Mesenchymal stem cell (in vitro differentiated cells and primary cell): Measurements from ENCODE around the gene SUSD2.

Experiments
- DNase-seq: peaks from one replicate; pipeline ENCODE4 v3.0.0-alpha.2; 2013
- H2AFZ ChIP-seq: one replicate; pipeline ENCODE4 v1.6.1; 2013; ENCODE audit warnings: low read depth, mild to moderate bottlenecking, control low read depth, inconsistent platforms, low read length, moderate library complexity
- H2AK5ac ChIP-seq: 2 replicates; pipeline ENCODE4 v1.6.1; 2013; ENCODE audit warnings: low read length, moderate library complexity, mild to moderate bottlenecking, inconsistent platforms; ENCODE audit not compliant: severe bottlenecking
- H2BK120ac ChIP-seq: one replicate; pipeline ENCODE4 v1.6.1; 2013; ENCODE audit warnings: low read depth, mild to moderate bottlenecking, inconsistent platforms, low read length, moderate library complexity
- H2BK12ac ChIP-seq, 2 experiments: one replicate each; pipeline ENCODE4 v1.6.1; 2013; ENCODE audit warnings: inconsistent platforms in 2 of 2, low read length in 2 of 2, mild to moderate bottlenecking in 2 of 2, moderate library complexity in 2 of 2, control low read depth in 1 of 2
- H2BK15ac ChIP-seq: one replicate; pipeline ENCODE4 v1.6.1; 2013; ENCODE audit warnings: mild to moderate bottlenecking, low read depth, inconsistent platforms; ENCODE audit not compliant: poor library complexity, severe bottlenecking
- H2BK5ac ChIP-seq: 2 replicates; pipeline ENCODE4 v1.6.1; 2013; ENCODE audit warnings: low read depth, mild to moderate bottlenecking, low read length, control low read depth, inconsistent platforms; ENCODE audit not compliant: poor library complexity, severe bottlenecking
- H3K14ac ChIP-seq, 2 experiments: one replicate each; pipeline ENCODE4 v1.6.1; 2013; ENCODE audit warnings: inconsistent platforms in 2 of 2, low read length in 2 of 2, control low read depth in 1 of 2, mild to moderate bottlenecking in 1 of 2, moderate library complexity in 1 of 2
- H3K18ac ChIP-seq, 2 experiments: one replicate each; pipeline ENCODE4 v1.6.1; 2013; ENCODE audit warnings: inconsistent platforms in 2 of 2, low read length in 2 of 2, control low read depth in 1 of 2, low read depth in 1 of 2, mild to moderate bottlenecking in 1 of 2
- H3K23ac ChIP-seq, 2 experiments: one replicate each; pipeline ENCODE4 v1.6.1; 2013; ENCODE audit warnings: inconsistent platforms in 2 of 2, low read length in 2 of 2, mild to moderate bottlenecking in 2 of 2, moderate library complexity in 2 of 2, control low read depth in 1 of 2
- H3K27ac ChIP-seq: 2 replicates; pipeline ENCODE4 v1.5.1; 2013; ENCODE audit warnings: mild to moderate bottlenecking, moderate library complexity, low read length, control low read depth, inconsistent platforms; ENCODE audit not compliant: poor library complexity, severe bottlenecking
- H3K27me3 ChIP-seq, 2 experiments: 2 replicates each; pipeline versions ENCODE4 v1.6.1 to v1.7.0; 2013; ENCODE audit warnings: low read length in 2 of 2, mild to moderate bottlenecking in 2 of 2, moderate library complexity in 2 of 2, control low read depth in 1 of 2, inconsistent platforms in 1 of 2; ENCODE audit not compliant: control insufficient read depth in 1 of 2, insufficient read depth in 1 of 2
- H3K36me3 ChIP-seq, 2 experiments: 2 replicates each; pipeline versions ENCODE4 v1.6.1 to v1.7.0; 2013; ENCODE audit warnings: low read length in 2 of 2, control low read depth in 1 of 2, inconsistent platforms in 1 of 2, low read depth in 1 of 2, mild to moderate bottlenecking in 1 of 2; ENCODE audit not compliant: insufficient read depth in 2 of 2, control insufficient read depth in 1 of 2
- H3K4ac ChIP-seq, 2 experiments: one replicate each; pipeline ENCODE4 v1.6.1; 2013; ENCODE audit warnings: inconsistent platforms in 2 of 2, low read length in 2 of 2, mild to moderate bottlenecking in 2 of 2, moderate library complexity in 2 of 2, control low read depth in 1 of 2, low read depth in 1 of 2
- H3K4me1 ChIP-seq: 2 replicates; pipeline ENCODE4 v1.6.1; 2013; ENCODE audit warnings: low read depth, low read length, control low read depth; ENCODE audit not compliant: control insufficient read depth, insufficient read depth
- H3K4me2 ChIP-seq: 2 replicates; pipeline ENCODE4 v1.6.1; 2013; ENCODE audit warnings: low read length, mild to moderate bottlenecking, inconsistent platforms; ENCODE audit not compliant: poor library complexity, severe bottlenecking
- H3K4me3 ChIP-seq, 2 experiments: 2 replicates each; pipeline versions ENCODE4 v1.5.1 to v1.7.0; 2013; ENCODE audit warnings: low read length in 2 of 2, mild to moderate bottlenecking in 2 of 2, control low read depth in 1 of 2, low read depth in 1 of 2; ENCODE audit not compliant: insufficient read depth in 1 of 2
- H3K79me1 ChIP-seq: replicated peaks from 2 replicates; pipeline ENCODE4 v1.6.1; 2013; ENCODE audit warnings: mild to moderate bottlenecking, control low read depth, low read length, inconsistent platforms; ENCODE audit not compliant: poor library complexity, severe bottlenecking
- H3K9ac ChIP-seq: 2 replicates; pipeline ENCODE4 v1.7.0; 2013; ENCODE audit warnings: mild to moderate bottlenecking, low read length, moderate library complexity
- H3K9me3 ChIP-seq: 2 replicates; pipeline ENCODE4 v1.7.0; 2013; ENCODE audit warnings: mild to moderate bottlenecking, low read length; ENCODE audit not compliant: control insufficient read depth
- H4K8ac ChIP-seq: one replicate; pipeline ENCODE4 v1.6.1; 2013; ENCODE audit warnings: inconsistent platforms, mild to moderate bottlenecking, low read length, moderate library complexity
- H4K91ac ChIP-seq: one replicate; pipeline ENCODE4 v1.6.1; 2013; ENCODE audit warnings: mild to moderate bottlenecking, low read length, inconsistent platforms
- WGBS: methylation state at CpG from one replicate; pipeline ENCODE4 v1.1.7; 2013; ENCODE audit warnings: mixed read lengths; 5-methylcytosine and 5-hydroxymethylcytosine counted together

SUSD2 gene

GRCh38 chr22:24190159-24190540 is 8.9 kb downstream of the SUSD2 start:
- H3K4me1 ChIP-seq = peaks cover 9% of the 10 kb centered on the region

DNA sequence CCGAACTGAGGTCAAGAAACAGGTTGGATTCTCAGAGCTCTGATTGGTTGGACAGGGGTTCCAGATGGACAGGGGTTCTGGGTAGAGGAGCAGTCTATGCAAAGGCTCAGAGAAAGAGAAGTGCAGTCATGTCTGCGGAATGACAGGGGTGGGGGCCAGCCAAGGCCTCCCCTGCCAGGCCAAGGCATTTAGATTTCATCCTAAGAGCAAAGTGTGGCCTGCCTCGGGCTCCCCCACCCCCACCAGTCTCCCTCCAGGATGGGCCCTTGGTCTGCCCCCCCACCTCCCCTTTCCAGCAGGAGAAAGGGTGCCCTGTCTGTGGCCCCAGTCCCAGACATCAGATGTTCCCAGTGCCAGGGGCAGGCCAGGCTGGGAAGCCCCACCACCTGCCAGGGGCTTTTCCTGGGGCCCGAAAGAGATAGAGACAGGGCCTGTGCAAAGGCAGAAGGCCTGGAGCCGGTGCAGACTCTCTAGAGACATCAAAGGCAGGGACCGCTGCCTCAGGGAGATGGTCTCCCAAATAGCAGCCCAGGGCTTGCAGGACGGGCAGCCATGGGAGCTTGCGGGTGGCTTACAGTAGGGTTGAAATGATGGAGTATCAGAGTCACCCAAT is 9.4 kb downstream of the SUSD2 start:
- peak overlapping the region; percentile 54 for H4K8ac ChIP-seq
- no peak overlapping the region for H3K4me2 ChIP-seq
- H3K27ac ChIP-seq = no peak overlapping the region
- DNase-seq = no peak
- H3K9ac ChIP-seq = peak overlapping the region; percentile 32
- H3K79me1 ChIP-seq = no peaks in the 10 kb centered on the region
- H3K27me3 ChIP-seq = no peaks in the 10 kb centered on the region
- peaks cover 9% of the 10 kb centered on the region for H3K4me1 ChIP-seq
- peak overlapping the region; percentile 82 for H2BK120ac ChIP-seq
- no peak overlapping the region for H2BK5ac ChIP-seq
- peak overlapping the region; percentile 73 for H4K91ac ChIP-seq
- 93% methylated on average over 8 of the region's 8 CpGs for WGBS
- H3K36me3 ChIP-seq = peaks cover 0 to 4% of the 10 kb centered on the region in 2 experiments
- peak overlapping the region; percentile 65 to 88 for H2BK12ac ChIP-seq
- no peak overlapping the region for H3K23ac ChIP-seq
- H3K14ac ChIP-seq = no peak overlapping the region
- H2AK5ac ChIP-seq = no peak overlapping the region
- H3K18ac ChIP-seq = peak overlapping the region; percentile 71 to 80
- peak overlapping the region; percentile 37 to 88 for H3K4ac ChIP-seq
- H3K9me3 ChIP-seq = no peaks in the 10 kb centered on the region
- H2AFZ ChIP-seq = no peak overlapping the region
- peak overlapping the region; percentile 99 for H2BK15ac ChIP-seq
- H3K4me3 ChIP-seq = no peak overlapping the region

More at GRCh38 chr22:24190159-24190540, 8.9 kb downstream of the SUSD2 start:
- no peak overlapping the region for H3K4me2 ChIP-seq
- peak overlapping the region; percentile 32 for H3K9ac ChIP-seq
- peak overlapping the region; percentile 54 for H4K8ac ChIP-seq
- 86% methylated on average over 14 of the region's 14 CpGs for WGBS
- H2BK5ac ChIP-seq = no peak overlapping the region
- H2BK15ac ChIP-seq = peak overlapping the region; percentile 99
- H3K4ac ChIP-seq = peak overlapping the region; percentile 88 to 96
- DNase-seq = no peak
- peak overlapping the region; percentile 80 to 94 for H3K18ac ChIP-seq
- no peak overlapping the region for H3K23ac ChIP-seq
- peak overlapping the region; percentile 62 for H4K91ac ChIP-seq
- peaks cover 0 to 4% of the 10 kb centered on the region in 2 experiments for H3K36me3 ChIP-seq
- no peaks in the 10 kb centered on the region for H3K9me3 ChIP-seq
- peak overlapping the region; percentile 51 for H2AFZ ChIP-seq
- H3K79me1 ChIP-seq = no peaks in the 10 kb centered on the region
- H2AK5ac ChIP-seq = no peak overlapping the region
- no peak overlapping the region for H3K27ac ChIP-seq
- H3K27me3 ChIP-seq = no peaks in the 10 kb centered on the region
- H3K14ac ChIP-seq = peak overlapping the region in 1 of 2 experiments; percentile 86
- H2BK12ac ChIP-seq = peak overlapping the region; percentile 51 to 88
- H3K4me3 ChIP-seq = no peak overlapping the region
- peak overlapping the region; percentile 82 for H2BK120ac ChIP-seq

DNA sequence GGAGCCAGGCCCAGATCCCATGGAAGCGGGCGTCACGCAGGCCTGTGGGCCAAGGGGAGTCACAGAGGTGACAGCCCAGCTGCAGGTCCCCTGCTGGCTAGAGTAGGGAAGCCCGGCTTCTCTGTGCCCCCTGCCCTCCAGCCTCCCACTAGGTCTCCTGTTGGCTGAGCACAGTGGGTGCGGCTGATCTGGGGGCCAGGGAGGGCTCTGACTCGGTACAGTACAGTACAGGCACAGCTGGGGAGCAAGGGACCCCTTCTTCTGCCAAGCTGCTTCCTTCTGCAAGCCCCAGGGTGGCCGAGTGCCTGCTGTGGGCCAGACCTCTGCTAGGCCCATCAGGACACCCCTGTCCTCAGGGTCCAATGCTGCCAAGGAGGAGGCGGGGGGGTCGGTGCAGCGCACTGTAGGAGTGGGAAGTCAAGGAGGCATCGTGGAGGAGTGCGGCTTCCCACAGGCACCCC is 10.1 kb downstream of the SUSD2 start:
- Histone ChIP-seq H3K27ac (no peak overlapping the region), H3K9ac (peak overlapping the region; percentile 32)

GRCh38 chr22:24191893-24192292 is 10.6 kb downstream of the SUSD2 start:
- H3K9ac ChIP-seq = peak overlapping the region; percentile 32
- no peak overlapping the region for H4K8ac ChIP-seq
- no peak for DNase-seq
- 99% methylated on average over 5 of the region's 5 CpGs for WGBS
- no peak overlapping the region for H3K27ac ChIP-seq
- H2BK12ac ChIP-seq = peak overlapping the region; percentile 55 to 93
- no peaks in the 10 kb centered on the region for H3K36me3 ChIP-seq
- no peaks in the 10 kb centered on the region for H3K79me1 ChIP-seq
- H3K23ac ChIP-seq = no peak overlapping the region
- H3K9me3 ChIP-seq = no peaks in the 10 kb centered on the region
- H3K18ac ChIP-seq = peak overlapping the region in 1 of 2 experiments; percentile 71
- peaks cover 9% of the 10 kb centered on the region for H3K4me1 ChIP-seq
- no peak overlapping the region for H3K4ac ChIP-seq
- no peak overlapping the region for H2BK120ac ChIP-seq
- H2AK5ac ChIP-seq = no peak overlapping the region
- no peak overlapping the region for H4K91ac ChIP-seq
- no peak overlapping the region for H2AFZ ChIP-seq
- H2BK15ac ChIP-seq = no peak overlapping the region
- H2BK5ac ChIP-seq = no peak overlapping the region
- H3K4me2 ChIP-seq = no peak overlapping the region
- H3K27me3 ChIP-seq = no peaks in the 10 kb centered on the region
- H3K4me3 ChIP-seq = no peak overlapping the region
- no peak overlapping the region for H3K14ac ChIP-seq

More for the DNA sequence above, 10.1 kb downstream of the SUSD2 start:
- Histone ChIP-seq H3K4ac (peak overlapping the region in 1 of 2 experiments; percentile 37), H2BK120ac (no peak overlapping the region), H2AK5ac (no peak overlapping the region), H4K8ac (no peak overlapping the region), H4K91ac (peak overlapping the region; percentile 23), H2BK12ac (peak overlapping the region; percentile 87 to 93), H3K79me1 (no peaks in the 10 kb centered on the region), H3K36me3 (peaks cover 0 to 4% of the 10 kb centered on the region in 2 experiments), H3K4me1 (peaks cover 9% of the 10 kb centered on the region), H3K9me3 (no peaks in the 10 kb centered on the region), H3K23ac (no peak overlapping the region), H2BK15ac (no peak overlapping the region), H3K18ac (peak overlapping the region in 1 of 2 experiments; percentile 71), H2BK5ac (no peak overlapping the region), H2AFZ (no peak overlapping the region), H3K27me3 (no peaks in the 10 kb centered on the region), H3K4me3 (no peak overlapping the region), H3K4me2 (no peak overlapping the region), H3K14ac (peak overlapping the region in 1 of 2 experiments; percentile 72)
- WGBS = 93% methylated on average over 6 of the region's 12 CpGs
- no peak for DNase-seq
